GM11168 (cell line): ENCODE data around the gene CYSLTR2.

Source experiments
- in situ Hi-C: fragments of 300-500 bp; cut with MboI; formaldehyde crosslinking; loops from one replicate; pipeline ENCODE4 v1.12.0; 2022; ENCODE audit warnings: low sequenced_read_pairs; ENCODE audit not compliant: unreplicated experiment

The CYSLTR2 gene

DNA sequence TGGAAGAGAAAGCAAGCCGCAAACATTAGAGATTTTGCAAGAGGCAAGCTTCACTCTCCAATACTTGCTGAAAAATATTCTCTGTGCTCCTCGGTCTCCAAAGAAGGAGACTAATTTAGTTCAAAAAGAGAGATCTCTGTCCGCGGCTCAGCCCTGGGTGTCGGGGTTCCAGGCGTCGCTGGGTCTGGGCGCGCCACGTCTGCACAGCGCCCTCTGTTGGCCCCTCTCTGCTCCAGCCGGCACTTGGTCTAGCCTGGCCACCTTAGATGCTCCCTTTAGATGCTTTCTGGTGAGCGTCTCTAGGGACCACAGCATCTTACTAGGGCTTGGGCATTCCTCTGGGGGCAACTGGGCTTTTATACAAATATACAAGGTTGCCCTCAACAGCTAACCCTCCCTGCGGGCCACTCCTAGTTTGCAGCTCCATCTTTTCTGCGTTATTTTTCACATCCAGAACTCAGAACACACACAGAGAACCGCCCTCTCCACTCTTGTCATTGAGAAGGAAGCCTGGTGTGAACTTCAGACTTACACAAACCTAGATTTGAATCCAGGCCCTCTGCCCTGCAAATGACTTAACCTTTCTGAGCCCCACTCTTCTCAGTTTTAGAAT lies 78.3 kb downstream of the CYSLTR2 start:
- in situ Hi-C loops: no loop called here

DNA sequence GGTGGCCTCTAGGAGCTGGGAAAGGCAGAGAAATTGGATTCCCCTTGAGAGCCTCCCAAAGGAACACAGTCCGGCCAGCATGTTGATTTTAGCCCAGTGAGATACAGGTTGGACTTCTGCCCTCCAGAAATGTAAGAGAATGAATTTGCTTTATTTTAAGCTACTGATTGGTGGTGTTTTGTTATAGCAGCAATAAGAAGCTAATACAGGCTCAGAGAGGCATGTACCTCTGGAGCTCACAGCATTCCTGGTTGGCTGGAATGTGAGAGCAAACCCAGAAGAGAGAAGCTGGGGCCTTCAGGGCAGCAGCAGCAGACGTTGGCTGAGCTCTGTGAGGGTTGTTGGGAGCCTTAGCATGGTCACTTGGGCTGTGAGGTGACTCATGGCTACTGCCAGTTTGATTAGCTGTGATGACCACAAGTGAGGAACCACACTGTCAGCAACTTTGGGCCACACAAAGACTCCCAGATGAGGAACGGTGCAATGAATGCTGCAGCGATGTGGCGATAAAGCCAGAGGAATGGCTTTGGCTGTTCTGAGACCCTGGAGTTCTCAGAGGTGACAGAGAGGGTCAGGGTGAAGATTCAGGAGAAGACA lies 80.1 kb downstream of the CYSLTR2 start:
- in situ Hi-C loops: no loop called here

DNA sequence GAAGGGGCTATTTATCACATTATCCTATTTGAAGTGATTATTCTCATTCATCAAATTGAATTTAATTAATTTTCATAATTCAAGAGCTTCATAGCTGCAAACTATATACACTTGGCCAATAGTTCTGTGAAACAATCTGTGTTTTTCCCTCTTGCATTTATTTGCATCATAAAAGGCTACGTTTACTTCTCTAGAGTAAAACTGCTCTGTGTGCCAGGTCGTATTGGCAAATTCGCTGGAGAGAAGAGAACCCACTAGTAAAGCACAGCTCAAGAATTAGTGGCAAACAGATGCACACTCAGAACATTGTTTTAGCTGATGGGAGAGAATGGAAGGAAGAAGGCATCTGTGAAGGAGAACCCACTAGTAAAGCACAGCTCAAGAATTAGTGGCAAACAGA lies 81.8 kb downstream of the CYSLTR2 start:
- in situ Hi-C loops: no loop called here

DNA sequence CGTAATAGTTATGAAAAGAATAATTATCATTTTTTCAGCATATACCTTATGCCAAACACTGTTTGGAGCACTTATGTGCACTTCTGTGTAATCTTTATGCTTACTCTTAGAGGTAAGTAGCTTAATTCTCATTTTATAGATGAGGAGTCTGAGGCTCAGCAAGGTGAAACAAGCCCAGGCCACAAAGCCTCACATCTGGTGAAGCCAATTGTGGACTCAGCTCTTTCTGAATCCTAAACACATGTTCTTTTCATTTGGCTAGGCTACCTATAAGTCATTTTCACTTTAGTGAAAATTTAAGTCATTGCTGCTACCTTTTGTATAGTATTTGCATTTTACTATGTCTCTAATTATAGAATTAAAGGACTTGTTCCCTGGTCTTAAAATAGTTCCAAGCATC lies 84.0 kb downstream of the CYSLTR2 start:
- in situ Hi-C loops: no loop called here

DNA sequence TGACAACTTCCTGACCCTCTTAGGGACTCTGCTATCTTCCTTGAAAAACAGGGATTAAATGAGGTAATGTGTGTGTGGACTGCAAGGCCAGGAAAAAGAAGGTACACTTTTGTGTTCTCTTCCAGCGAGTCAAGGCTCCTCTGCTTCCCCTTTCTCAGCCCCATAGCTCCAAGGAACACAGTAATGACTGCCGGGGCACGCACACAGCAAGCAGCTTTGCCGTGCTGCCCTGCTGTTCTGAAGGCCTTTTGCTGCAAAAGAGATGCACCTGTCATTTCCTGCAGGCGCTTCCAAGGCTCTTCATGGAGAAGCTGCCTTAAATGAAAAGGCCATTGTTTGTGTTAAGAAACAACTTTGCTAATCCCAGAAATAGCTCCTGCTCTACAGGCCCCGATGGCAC lies 84.6 kb downstream of the CYSLTR2 start:
- in situ Hi-C loops: no loop called here

DNA sequence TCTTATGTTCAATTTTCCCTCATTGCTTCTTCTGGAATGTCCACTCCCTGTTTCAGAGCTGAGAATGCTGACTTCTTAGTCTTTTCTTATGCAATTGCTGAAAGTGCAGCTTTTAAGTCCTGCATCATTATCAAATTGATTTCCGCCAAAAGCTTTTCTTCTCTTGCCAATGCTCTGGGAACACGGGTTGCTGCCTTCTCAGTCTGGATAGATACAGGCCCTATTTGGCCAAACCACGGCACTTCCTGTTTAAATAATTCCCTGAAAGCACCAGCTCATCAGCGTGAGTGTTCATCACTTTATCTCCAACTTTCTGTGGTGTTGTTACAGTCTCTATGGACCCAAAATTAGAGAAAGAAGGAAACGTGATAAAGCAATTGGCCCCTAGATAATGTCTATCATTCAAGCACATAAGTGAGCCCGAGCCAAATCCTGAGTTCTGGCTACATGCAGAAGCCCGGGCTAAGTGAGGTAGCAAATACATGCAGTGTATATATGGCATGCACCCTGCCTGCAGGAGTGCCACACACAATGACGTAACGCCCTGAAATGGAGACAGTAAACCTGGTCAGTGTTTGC lies 85.7 kb downstream of the CYSLTR2 start:
- in situ Hi-C loops: no loop called here

DNA sequence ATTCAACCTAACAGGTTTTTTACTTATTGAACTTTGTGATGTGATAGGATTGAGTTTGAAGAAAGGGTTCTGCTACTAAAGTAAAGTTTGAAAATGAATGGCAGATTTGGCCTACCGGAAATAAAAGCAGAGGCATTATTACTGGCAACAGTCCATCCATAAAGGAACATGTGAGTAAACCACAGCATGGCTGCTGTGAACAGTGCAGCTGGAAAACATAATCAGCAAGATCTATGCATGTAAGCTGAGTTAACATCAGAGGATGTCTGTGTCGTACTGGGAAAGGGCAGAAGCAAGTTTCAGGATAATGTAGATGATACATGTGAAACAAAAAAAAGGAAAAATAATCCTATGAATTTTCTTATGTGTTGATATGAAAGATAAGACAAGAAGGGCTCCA lies 87.6 kb downstream of the CYSLTR2 start:
- in situ Hi-C loops: no loop called here

DNA sequence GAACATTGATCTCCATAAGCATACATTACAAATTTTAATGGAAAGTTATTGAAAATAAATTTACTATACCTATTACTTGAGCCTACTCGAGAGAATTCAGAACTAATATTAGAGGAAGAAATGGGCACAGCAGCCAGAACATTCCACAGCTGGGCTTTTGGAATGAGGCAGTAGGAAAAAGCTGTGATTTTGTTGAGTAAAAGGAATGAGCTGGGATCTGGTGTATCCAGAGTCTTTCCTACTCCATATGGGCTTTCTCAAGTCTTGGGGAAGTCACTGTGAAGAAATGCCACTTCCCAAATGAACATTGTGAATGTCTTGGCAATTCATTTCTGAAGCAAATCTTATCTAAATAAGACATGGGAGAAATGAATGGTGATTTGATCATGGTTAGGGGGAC lies 93.1 kb downstream of the CYSLTR2 start:
- in situ Hi-C loops: no loop called here

DNA sequence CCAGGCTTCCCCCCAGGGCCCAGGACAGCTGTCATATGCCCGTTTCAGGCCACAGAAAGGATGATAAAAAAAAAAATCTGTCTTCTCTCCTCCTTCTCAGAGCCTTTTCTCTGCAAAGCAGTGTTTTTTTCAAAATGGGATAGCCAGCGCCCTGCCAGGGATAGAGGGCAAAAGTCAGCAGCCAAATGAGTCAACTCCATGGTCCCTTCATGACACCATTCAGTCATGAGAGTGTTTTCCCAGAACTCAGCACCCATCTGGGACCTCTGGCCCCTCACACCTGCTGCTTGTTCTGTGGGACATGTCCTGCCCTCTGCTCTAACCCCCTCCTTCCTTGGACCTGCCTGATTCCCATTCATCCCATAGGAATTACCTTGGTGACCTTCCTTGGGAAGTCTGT lies 95.0 kb downstream of the CYSLTR2 start:
- in situ Hi-C loops: no loop called here

DNA sequence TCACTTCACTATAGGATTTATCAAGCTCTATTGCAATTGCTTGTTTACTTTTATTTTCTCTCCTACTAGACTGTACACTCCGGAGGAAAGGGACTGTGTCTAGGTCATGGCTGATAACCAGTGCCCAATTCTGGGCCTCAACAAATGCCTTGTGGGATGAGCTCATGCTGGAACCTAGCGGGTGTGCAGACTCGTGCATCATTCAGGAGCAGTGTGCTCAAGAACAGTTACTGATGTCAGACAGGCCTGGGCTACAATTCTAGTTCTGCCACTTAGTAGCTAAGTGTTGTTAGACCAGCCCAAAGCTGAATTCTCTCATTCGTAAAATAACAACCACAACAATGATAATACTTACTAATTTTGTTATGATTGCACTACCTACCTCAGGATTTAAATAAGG lies 95.4 kb downstream of the CYSLTR2 start:
- in situ Hi-C loops: no loop called here

DNA sequence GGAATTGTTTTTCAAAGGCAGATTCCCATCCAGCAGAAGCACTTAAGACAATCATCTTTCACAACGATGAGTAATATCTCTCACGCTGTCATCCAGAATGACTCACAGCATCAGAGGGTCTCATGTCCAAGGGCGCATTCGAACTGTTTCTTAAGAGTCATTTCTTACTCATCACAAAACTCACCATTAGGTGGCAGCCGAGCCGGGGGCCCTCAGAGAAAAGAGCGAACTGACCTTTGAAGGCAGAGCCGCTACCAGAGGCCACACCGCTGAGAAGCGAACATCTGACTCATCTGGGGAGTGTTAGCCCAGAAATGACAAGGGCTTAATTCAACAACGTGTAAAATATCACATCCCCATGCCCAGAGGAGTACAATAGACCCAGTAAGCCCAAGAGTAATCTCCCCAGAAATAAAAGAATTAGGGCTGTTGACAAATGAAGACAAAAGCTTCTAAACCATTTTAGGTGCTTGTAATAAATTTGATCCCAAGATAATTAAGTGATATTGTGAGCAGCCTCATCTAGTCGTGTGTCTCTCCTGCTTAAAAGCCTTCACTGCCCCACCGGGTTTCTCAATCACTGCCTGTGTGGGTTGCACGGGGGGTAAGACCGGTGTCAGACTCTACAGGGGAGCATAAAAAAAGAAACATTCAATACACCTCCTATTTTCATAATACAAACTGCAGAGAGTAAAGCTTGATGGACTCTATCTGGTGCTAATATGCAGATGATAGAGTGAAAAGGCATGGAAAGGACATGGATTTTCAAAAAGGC lies 96.2 kb downstream of the CYSLTR2 start:
- in situ Hi-C loops: loop anchor here (25.0 kb wide), 1 partner anchor 413 kb away; no protein-coding TSS in a partner anchor

DNA sequence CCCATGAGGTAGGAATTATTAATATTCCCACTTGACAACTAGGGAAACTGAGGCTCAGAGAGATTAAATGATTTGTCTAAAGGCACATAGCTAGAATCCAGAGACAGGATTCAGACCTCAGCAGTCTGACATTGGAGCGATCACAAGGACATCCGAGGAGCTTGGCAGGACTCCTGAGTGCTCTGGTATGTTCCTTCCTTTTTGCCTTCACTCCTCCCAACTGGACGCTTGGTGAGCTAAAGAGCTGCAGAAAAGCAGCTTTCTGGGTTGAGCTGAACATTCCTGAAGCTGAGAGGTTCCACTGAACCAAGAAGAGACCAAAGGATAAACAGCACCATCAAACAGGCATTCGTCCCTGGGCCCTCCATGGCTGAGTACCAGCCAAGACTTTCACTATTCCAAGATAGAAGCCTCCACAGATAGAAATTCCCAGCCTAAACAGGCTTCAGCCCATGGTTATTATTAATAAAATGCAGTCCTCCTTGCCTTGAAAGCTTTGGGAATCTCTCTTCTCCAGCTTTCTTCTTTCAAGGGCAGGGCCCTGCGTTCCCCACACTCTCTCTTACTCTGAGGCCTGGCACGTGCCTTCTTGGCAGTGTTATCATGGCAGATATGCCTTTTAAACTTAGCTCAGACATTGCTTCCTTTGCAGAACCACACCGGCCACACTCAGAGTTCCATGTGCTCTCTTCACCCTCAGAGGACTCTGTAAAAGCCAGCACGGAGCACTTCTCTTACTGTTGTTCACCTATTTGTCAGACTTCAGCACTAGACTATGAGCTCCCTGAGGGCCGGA lies 97.1 kb downstream of the CYSLTR2 start:
- in situ Hi-C loops: loop anchor here (25.0 kb wide), 1 partner anchor 413 kb away; no protein-coding TSS in a partner anchor

DNA sequence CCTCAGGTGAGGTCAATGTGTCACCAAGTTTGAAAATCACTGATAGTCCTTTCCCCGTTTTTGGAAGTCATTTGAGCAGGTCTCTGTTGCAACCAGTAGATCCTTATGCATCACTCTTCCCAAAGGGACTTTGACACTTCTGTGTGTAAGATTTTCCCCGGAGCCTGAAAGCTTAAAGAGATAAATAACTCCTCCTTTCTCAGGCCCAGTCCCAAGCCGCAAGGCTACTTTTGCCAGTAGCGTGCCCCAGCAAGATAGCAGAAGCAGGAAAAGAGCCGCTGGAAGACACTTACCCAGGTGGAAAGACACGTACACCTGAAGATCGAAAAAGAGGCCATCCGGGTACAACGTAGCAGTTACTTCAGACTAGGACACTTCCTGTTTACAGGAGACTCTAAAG lies 106.9 kb downstream of the CYSLTR2 start:
- in situ Hi-C loops: loop anchor here (10.0 to 25.0 kb wide), 3 partner anchors 286 to 636 kb away; no protein-coding TSS in a partner anchor
